PC-3 (cell line): ENCODE results near the gene COL16A1. TPM values are rescaled to one million over a fixed set of nuclear protein-coding genes. Genes with fewer than 3 reads are reported as not detected.

ENCODE experiments used
- ATAC-seq: fragments of 200-7000 bp; cut with Tn5 transposase; 2 replicates; pipeline ENCODE4 v1.9.1; 2020; ENCODE audit warnings: mild to moderate bottlenecking, moderate library complexity
- BruUV-seq: library from RNA; stranded (reverse); fragments of 400-500 nt; replicated peaks from 2 replicates; lab custom pipeline; 2021; lab: Mats Ljungman, UMichigan
- CTCF ChIA-PET: fragments of 300-600 bp; sonication (Branson Sonifier 250); formaldehyde crosslinking; loops from one replicate; lab custom pipeline; 2022; ENCODE audit warnings: antibody characterized with exemption; lab: Charles Lee
- POLR2A ChIA-PET: fragments of 300-600 bp; sonication (Branson Sonifier 250); formaldehyde crosslinking; loops from one replicate; lab custom pipeline; 2022; ENCODE audit warnings: antibody characterized with exemption; ENCODE audit not compliant: unreplicated experiment; lab: Charles Lee
- DNase-seq: peaks from one replicate; pipeline ENCODE4 v3.0.0-alpha.2; 2015
- H2AFZ ChIP-seq: fragments of 300-600 bp; sonication (generic); 2 replicates; pipeline ENCODE4 v1.6.0; 2016; ENCODE audit warnings: antibody characterized with exemption, low read length
- H3F3A ChIP-seq: fragments of 300-600 bp; sonication (generic); one replicate; pipeline ENCODE4 v1.6.0; 2017; ENCODE audit warnings: antibody characterized with exemption, low read length, control low read depth, mild to moderate bottlenecking; ENCODE audit not compliant: unreplicated experiment
- H3K27ac ChIP-seq: fragments of 300-600 bp; sonication (generic); 2 replicates; pipeline ENCODE4 v1.5.1; 2016; ENCODE audit warnings: mild to moderate bottlenecking, low read length
- H3K27me3 ChIP-seq: fragments of 300-600 bp; sonication (generic); 2 replicates; pipeline ENCODE4 v1.6.1; 2016; ENCODE audit warnings: low read length, mixed read lengths
- H3K36me3 ChIP-seq: fragments of 300-600 bp; sonication (generic); 2 replicates; pipeline ENCODE4 v1.6.1; 2016; ENCODE audit warnings: low read depth, mixed run types, low read length, mixed read lengths
- H3K4me1 ChIP-seq: fragments of 300-600 bp; sonication (generic); 2 replicates; pipeline ENCODE4 v1.5.1; 2016; ENCODE audit warnings: low read length; ENCODE audit not compliant: insufficient read depth
- H3K4me2 ChIP-seq: fragments of 300-600 bp; sonication (generic); 2 replicates; pipeline ENCODE4 v1.6.0; 2016; ENCODE audit warnings: low read length
- H3K4me3 ChIP-seq: fragments of 300-600 bp; sonication (generic); 2 replicates; pipeline ENCODE4 v1.5.1; 2016; ENCODE audit warnings: mild to moderate bottlenecking, low read length, mixed read lengths
- H3K79me2 ChIP-seq: fragments of 300-600 bp; sonication (generic); 2 replicates; pipeline ENCODE4 v1.6.1; 2017; ENCODE audit warnings: low read length, mixed read lengths
- H3K9ac ChIP-seq: fragments of 300-600 bp; sonication (generic); 2 replicates; pipeline ENCODE4 v1.6.0; 2016; ENCODE audit warnings: mild to moderate bottlenecking, low read length
- H3K9me2 ChIP-seq: fragments of 300-600 bp; sonication (generic); replicated peaks from 2 replicates; pipeline ENCODE4 v1.6.1; 2016; ENCODE audit warnings: mixed run types, low read length, mixed read lengths
- H3K9me3 ChIP-seq: fragments of 300-600 bp; sonication (generic); 2 replicates; pipeline ENCODE4 v1.6.1; 2016; ENCODE audit warnings: low read length, mixed read lengths
- H4K20me1 ChIP-seq: fragments of 300-600 bp; sonication (generic); 2 replicates; pipeline ENCODE4 v1.6.1; 2016; ENCODE audit warnings: low read length, mixed read lengths
- EZH2 ChIP-seq: fragments of 300-600 bp; sonication (generic); IDR thresholded peaks from one replicate; pipeline ENCODE4 v1.6.1; 2017; ENCODE audit warnings: antibody characterized with exemption, mild to moderate bottlenecking, low read length; ENCODE audit not compliant: unreplicated experiment
- EZH2phosphoT487 ChIP-seq: fragments of 300-600 bp; sonication (generic); IDR thresholded peaks from 2 replicates; pipeline ENCODE4 v1.6.1; 2018; ENCODE audit warnings: mild to moderate bottlenecking, antibody characterized with exemption, low read length, borderline replicate concordance
- intact Hi-C: fragments of 100-400 bp; cut with micrococcal nuclease; formaldehyde crosslinking; loops from 2 replicates; pipeline ENCODE4 v1.9.0; 2023
- total RNA-seq: library from RNA; depleted of rRNA; stranded (reverse); fragments of >200 nt; gene quantifications from 2 replicates; pipeline ENCODE4 v1.2.3, GENCODE V29; 2014
- TF ChIP-seq, protein P1 (sequence below): fragments of 300-600 bp; sonication (generic); conservative IDR thresholded peaks from 2 replicates; pipeline ENCODE4 v1.5.1; 2017; ENCODE audit warnings: antibody characterized with exemption, low read depth, mild to moderate bottlenecking, low read length

The COL16A1 gene
- total RNA-seq, 1 experiment from 2014 or later, result 5.0 TPM

DNA sequence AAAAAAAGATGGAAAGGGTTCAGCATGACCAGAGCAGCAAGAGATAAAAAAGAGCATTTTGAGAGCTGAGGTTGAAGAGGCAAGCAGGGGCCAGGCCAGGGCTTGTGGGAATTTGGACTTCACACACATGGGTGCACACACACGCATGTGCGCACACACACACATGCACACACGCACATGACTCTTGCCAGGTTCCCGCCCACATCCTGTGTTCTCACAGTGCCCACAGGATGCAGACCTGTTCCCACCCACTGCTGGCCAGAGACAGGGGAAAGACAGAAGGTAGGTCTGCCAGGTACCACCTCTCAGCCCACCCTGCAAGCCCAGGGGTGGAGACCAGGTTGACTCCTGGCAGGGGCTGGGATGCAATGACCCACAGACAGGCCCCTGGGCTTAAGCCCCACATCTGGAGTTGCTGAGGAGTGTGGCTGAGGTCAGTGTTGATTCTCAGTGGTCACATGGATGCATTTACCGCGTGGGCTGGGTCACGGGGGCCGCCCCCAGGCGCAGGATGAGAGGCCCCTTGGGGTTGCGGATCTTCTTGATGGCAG, 4.4 kb downstream of the COL16A1 start:
- Histone ChIP-seq H4K20me1 (no peaks in the 10 kb centered on the region), H3K4me3 (no peak overlapping the region), H2AFZ (no peak overlapping the region), H3K27me3 (no peaks in the 10 kb centered on the region), H3K9me2 (no peaks in the 10 kb centered on the region), H3K27ac (no peak overlapping the region), H3K9ac (no peak overlapping the region), H3K4me1 (peaks cover 33% of the 10 kb centered on the region), H3K36me3 (no peaks in the 10 kb centered on the region), H3K9me3 (no peaks in the 10 kb centered on the region), H3K79me2 (no peaks in the 10 kb centered on the region), H3F3A (peaks cover 4% of the 10 kb centered on the region), H3K4me2 (no peak overlapping the region)
- BruUV-seq, result no TSS peak
- ChIA-PET POLR2A (no interaction called here), CTCF (no interaction called here)
- no peak for TF ChIP-seq EZH2
- TF ChIP-seq EZH2phosphoT487, result no peak
- DNase-seq (no peak), ATAC-seq (no peak)
- intact Hi-C loops, result no loop called here

DNA sequence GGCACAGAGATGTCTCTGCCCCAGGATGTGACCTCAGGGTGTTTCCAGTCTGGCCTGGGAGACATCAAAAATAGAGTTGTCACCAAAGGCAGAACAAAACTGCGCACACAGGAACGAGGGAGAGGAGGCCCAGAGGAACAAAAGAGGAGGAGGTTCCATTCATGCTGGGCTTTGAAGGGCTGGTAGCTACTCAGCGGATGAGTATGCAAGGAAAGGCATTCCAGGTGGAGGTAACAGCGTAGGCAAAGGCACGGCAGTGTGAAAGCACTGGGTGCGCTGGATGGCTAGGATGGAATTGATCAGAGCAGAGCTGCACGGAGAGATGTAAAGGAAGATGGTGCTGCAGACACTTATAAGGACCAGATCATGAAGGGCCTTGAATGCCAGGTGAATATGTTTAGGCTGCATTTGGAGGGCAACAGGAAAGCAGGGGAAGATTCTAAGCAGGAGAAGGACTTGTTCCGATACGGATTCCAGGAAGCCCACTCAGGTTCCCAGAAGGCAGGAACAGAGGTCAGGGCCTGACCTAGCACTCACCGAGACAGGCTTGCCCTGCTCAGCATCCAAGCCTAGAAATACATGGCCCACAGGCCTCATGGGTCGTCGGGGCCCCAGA, 6.3 kb downstream of the COL16A1 start:
- Histone ChIP-seq H3K9me2 (no peaks in the 10 kb centered on the region), H3K27ac (no peak overlapping the region), H3K4me2 (no peak overlapping the region), H3K4me1 (peaks cover 31% of the 10 kb centered on the region), H3K9ac (no peak overlapping the region), H2AFZ (no peak overlapping the region), H3F3A (peaks cover 4% of the 10 kb centered on the region), H3K27me3 (no peaks in the 10 kb centered on the region), H3K4me3 (no peak overlapping the region), H3K9me3 (no peaks in the 10 kb centered on the region), H3K36me3 (no peaks in the 10 kb centered on the region), H4K20me1 (no peaks in the 10 kb centered on the region), H3K79me2 (no peaks in the 10 kb centered on the region)
- CTCF ChIA-PET, result no interaction called here
- no TSS peak for BruUV-seq
- TF ChIP-seq EZH2 (no peak), EZH2phosphoT487 (no peak)
- TF ChIP-seq, protein P1, sequence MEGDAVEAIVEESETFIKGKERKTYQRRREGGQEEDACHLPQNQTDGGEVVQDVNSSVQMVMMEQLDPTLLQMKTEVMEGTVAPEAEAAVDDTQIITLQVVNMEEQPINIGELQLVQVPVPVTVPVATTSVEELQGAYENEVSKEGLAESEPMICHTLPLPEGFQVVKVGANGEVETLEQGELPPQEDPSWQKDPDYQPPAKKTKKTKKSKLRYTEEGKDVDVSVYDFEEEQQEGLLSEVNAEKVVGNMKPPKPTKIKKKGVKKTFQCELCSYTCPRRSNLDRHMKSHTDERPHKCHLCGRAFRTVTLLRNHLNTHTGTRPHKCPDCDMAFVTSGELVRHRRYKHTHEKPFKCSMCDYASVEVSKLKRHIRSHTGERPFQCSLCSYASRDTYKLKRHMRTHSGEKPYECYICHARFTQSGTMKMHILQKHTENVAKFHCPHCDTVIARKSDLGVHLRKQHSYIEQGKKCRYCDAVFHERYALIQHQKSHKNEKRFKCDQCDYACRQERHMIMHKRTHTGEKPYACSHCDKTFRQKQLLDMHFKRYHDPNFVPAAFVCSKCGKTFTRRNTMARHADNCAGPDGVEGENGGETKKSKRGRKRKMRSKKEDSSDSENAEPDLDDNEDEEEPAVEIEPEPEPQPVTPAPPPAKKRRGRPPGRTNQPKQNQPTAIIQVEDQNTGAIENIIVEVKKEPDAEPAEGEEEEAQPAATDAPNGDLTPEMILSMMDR, result no peak
- POLR2A ChIA-PET, result no interaction called here
- DNase-seq (no peak), ATAC-seq (no peak)
- intact Hi-C loops, result no loop called here

DNA sequence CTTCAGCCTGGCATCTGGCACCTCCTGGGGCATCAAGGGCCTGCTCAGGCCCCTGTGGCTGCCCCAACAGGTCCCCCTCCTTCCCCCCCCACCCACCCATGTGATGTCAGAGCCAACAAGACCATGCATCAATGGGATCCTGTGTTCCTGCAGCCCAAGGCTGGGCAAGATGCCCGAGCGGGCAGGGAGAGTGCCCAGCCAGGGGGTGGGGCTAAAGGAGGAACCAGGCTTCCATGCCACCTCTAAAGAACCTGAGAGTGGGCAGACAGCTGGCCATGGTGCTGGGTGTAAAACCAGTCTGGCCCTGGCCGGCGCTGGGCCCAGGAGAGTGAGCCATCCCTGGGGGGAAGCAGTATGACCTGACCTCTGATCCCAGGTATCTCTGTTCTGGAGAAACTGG, 7.6 kb downstream of the COL16A1 start:
- H3F3A ChIP-seq, result peaks cover 4% of the 10 kb centered on the region
- H3K4me2 ChIP-seq, result no peak overlapping the region
- CTCF ChIA-PET, result no interaction called here
- POLR2A ChIA-PET, result interaction anchor here (0.6 kb wide), 1 partner anchor 51 kb away, joined by 3 read pairs; no protein-coding TSS in a partner anchor
- no peak for DNase-seq
- intact Hi-C loops, result no loop called here
- H3K4me1 ChIP-seq, result peaks cover 21% of the 10 kb centered on the region
- no peaks in the 10 kb centered on the region for H3K36me3 ChIP-seq
- no peak overlapping the region for H2AFZ ChIP-seq
- no peaks in the 10 kb centered on the region for H4K20me1 ChIP-seq
- H3K9ac ChIP-seq, result no peak overlapping the region
- no peak for ATAC-seq
- H3K79me2 ChIP-seq, result no peaks in the 10 kb centered on the region
- no peak overlapping the region for H3K4me3 ChIP-seq
- BruUV-seq, result no TSS peak
- no peaks in the 10 kb centered on the region for H3K9me2 ChIP-seq
- H3K27ac ChIP-seq, result no peak overlapping the region
- TF ChIP-seq, protein P1, result no peak
- TF ChIP-seq EZH2phosphoT487, result no peak
- TF ChIP-seq EZH2, result no peak
- no peaks in the 10 kb centered on the region for H3K9me3 ChIP-seq
- H3K27me3 ChIP-seq, result no peaks in the 10 kb centered on the region
